ENCODE results near the gene PNMT.

GRCh38 chr17:39678340-39679116, 10.3 kb downstream of the PNMT start:
- no peak for TF ChIP-seq CTCF (conservative IDR thresholded peaks at IDR 0.05; ENCODE audit: low read depth, low read length)
- TF ChIP-seq EZH2phosphoT487 (IDR thresholded peaks at IDR 0.05; ENCODE audit: borderline replicate concordance, low read length), result no peak
